Lower lobe of right lung (tissue), 2 donors: ENCODE measurements around the gene RPH3AL. TPM values are rescaled to one million over a fixed set of nuclear protein-coding genes. Genes with fewer than 3 reads are reported as not detected.

ENCODE experiments used
- ATAC-seq, 2 donors: fragments of 200-7000 bp; cut with Tn5 transposase; one replicate each; pipeline ENCODE4 v1.9.1; 2020 to 2022; ENCODE audit warnings: mild to moderate bottlenecking in 2 of 2, moderate library complexity in 2 of 2
- DNase-seq: peaks from one replicate; pipeline ENCODE4 v3.0.0-alpha.2; 2020
- H3K27ac ChIP-seq: fragments of 200-600 bp; one replicate; pipeline ENCODE4 v1.8.0; 2022
- H3K27me3 ChIP-seq: fragments of 200-600 bp; one replicate; pipeline ENCODE4 v1.8.0; 2022; ENCODE audit warnings: low read depth
- H3K36me3 ChIP-seq: fragments of 200-600 bp; one replicate; pipeline ENCODE4 v1.8.0; 2022; ENCODE audit warnings: mild to moderate bottlenecking
- H3K4me1 ChIP-seq: fragments of 200-600 bp; one replicate; pipeline ENCODE4 v1.8.0; 2022
- H3K4me3 ChIP-seq: fragments of 200-600 bp; one replicate; pipeline ENCODE4 v1.8.0; 2022; ENCODE audit warnings: mild to moderate bottlenecking
- H3K9me3 ChIP-seq: fragments of 200-600 bp; one replicate; pipeline ENCODE4 v1.8.0; 2022
- CTCF ChIP-seq: fragments of 200-600 bp; IDR thresholded peaks from one replicate; pipeline ENCODE4 v1.8.0; 2022; ENCODE audit warnings: antibody characterized with exemption, mild to moderate bottlenecking
- intact Hi-C: fragments of 100-400 bp; cut with DNase I; formaldehyde crosslinking; loops from one replicate; pipeline ENCODE4 v1.11.0; 2022
- total RNA-seq: library from RNA; stranded (reverse); fragmentation: NEBNext Ultra II Directional; extraction: Animal tissue kit (Norgen Biotek cat#: 25700); gene quantifications from one replicate; pipeline ENCODE4 v1.2.1, GENCODE V29; 2021
- donor health status: DM: no; HTN: yes; CAD: no; lungs with severe emphysema.

RPH3AL gene
- total RNA-seq, 1 donor from 2014 or later = 38.7 TPM

GRCh38 chr17:263271-263670 is 89.3 kb downstream of the RPH3AL start:
- H3K27me3 ChIP-seq = no peaks in the 10 kb centered on the region
- DNase-seq (peak; percentile 13), ATAC-seq (no peak)
- intact Hi-C loops = no loop called here
- H3K4me1 ChIP-seq = peaks cover 9% of the 10 kb centered on the region
- no peak overlapping the region for H3K4me3 ChIP-seq
- H3K36me3 ChIP-seq = peaks cover 9% of the 10 kb centered on the region
- H3K27ac ChIP-seq = no peak overlapping the region
- TF ChIP-seq CTCF = no peak
- H3K9me3 ChIP-seq = no peaks in the 10 kb centered on the region

- no peak overlapping the region for H3K27ac ChIP-seq
- DNase-seq (peak; percentile 7), ATAC-seq (no peak)
- H3K4me1 ChIP-seq = peaks cover 3% of the 10 kb centered on the region
- intact Hi-C loops = no loop called here
- H3K36me3 ChIP-seq = peaks cover 9% of the 10 kb centered on the region
- H3K27me3 ChIP-seq = no peaks in the 10 kb centered on the region
- TF ChIP-seq CTCF = no peak
- H3K9me3 ChIP-seq = no peaks in the 10 kb centered on the region
- no peak overlapping the region for H3K4me3 ChIP-seq
Observed at GRCh38 chr17:261635-262034, 91.0 kb downstream of the RPH3AL start.

- DNase-seq (peak; percentile 12), ATAC-seq (no peak)
- peaks cover 3% of the 10 kb centered on the region for H3K4me1 ChIP-seq
- H3K4me3 ChIP-seq = no peak overlapping the region
- no peak for TF ChIP-seq CTCF
- no peaks in the 10 kb centered on the region for H3K27me3 ChIP-seq
- no peaks in the 10 kb centered on the region for H3K9me3 ChIP-seq
- intact Hi-C loops = no loop called here
- peaks cover 9% of the 10 kb centered on the region for H3K36me3 ChIP-seq
- H3K27ac ChIP-seq = no peak overlapping the region
Observed at GRCh38 chr17:260944-261343, 91.7 kb downstream of the RPH3AL start.

GRCh38 chr17:260031-260791 is 92.4 kb downstream of the RPH3AL start:
- DNase-seq (peak; percentile 20), ATAC-seq (peak; percentile 30 to 33)
- H3K4me3 ChIP-seq = no peak overlapping the region
- H3K27me3 ChIP-seq = no peaks in the 10 kb centered on the region
- intact Hi-C loops = no loop called here
- no peaks in the 10 kb centered on the region for H3K9me3 ChIP-seq
- no peak overlapping the region for H3K27ac ChIP-seq
- TF ChIP-seq CTCF = no peak
- no peaks in the 10 kb centered on the region for H3K4me1 ChIP-seq
- peaks cover 9% of the 10 kb centered on the region for H3K36me3 ChIP-seq

GRCh38 chr17:259341-259976 is 93.1 kb downstream of the RPH3AL start:
- Histone ChIP-seq H3K4me1 (no peaks in the 10 kb centered on the region), H3K9me3 (no peaks in the 10 kb centered on the region), H3K27me3 (no peaks in the 10 kb centered on the region), H3K27ac (no peak overlapping the region), H3K4me3 (no peak overlapping the region), H3K36me3 (peaks cover 9% of the 10 kb centered on the region)
- intact Hi-C loops = no loop called here
- DNase-seq = peak; percentile 32
- TF ChIP-seq CTCF = no peak
- ATAC-seq = no peak
